NK-92 (cell line): ENCODE measurements around the gene RASA3.
"Not testable (repeated sequence)": the region's sequence is repeated elsewhere in the genome, so short reads cannot be mapped to it uniquely, and the experiment has no call there.

Experiments
- DNase-seq: peaks from one replicate; lab custom pipeline; 2025; ENCODE audit not compliant: unreplicated experiment; lab: John Stamatoyannopoulos, UW

Gene RASA3

DNA sequence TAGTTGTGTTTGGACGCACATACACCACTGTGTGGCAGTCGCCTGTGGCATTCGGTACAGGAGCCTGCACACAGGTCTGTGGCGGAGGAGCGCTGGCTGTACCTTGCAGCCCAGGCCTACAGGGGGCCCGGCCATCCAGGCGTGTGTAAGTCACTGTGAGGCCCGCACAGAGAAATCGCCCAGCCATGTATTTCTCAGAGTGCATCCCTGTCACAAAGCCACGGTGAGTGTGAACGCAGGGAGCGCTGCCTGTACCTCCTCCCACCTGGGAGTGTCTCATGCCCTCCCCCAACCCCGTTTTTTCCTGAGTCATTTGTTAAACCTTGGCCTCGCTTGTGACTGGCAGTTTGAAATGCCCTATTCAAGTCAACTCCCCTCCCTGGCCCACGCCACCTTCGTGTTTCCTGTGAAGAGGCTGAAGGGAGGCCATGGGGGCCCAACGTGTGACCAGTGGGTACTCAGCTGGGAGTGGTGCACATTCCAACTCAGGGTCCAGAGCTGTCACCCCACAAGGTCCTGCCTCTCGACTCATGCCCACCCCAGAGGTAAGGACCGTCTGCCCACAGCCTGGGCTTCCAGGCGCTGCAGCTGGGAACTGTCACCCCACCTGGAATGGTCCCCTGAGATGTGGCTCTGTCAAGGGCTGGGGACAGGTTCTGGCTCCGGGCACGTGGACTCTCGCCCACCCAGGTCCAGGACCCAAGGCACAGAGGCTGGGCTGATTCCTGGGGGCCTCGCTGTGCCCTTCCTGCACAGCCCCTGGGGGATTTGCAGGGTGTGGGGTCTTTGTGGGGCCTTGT, 11.6 kb upstream of the RASA3 start:
- no peak for DNase-seq

DNA sequence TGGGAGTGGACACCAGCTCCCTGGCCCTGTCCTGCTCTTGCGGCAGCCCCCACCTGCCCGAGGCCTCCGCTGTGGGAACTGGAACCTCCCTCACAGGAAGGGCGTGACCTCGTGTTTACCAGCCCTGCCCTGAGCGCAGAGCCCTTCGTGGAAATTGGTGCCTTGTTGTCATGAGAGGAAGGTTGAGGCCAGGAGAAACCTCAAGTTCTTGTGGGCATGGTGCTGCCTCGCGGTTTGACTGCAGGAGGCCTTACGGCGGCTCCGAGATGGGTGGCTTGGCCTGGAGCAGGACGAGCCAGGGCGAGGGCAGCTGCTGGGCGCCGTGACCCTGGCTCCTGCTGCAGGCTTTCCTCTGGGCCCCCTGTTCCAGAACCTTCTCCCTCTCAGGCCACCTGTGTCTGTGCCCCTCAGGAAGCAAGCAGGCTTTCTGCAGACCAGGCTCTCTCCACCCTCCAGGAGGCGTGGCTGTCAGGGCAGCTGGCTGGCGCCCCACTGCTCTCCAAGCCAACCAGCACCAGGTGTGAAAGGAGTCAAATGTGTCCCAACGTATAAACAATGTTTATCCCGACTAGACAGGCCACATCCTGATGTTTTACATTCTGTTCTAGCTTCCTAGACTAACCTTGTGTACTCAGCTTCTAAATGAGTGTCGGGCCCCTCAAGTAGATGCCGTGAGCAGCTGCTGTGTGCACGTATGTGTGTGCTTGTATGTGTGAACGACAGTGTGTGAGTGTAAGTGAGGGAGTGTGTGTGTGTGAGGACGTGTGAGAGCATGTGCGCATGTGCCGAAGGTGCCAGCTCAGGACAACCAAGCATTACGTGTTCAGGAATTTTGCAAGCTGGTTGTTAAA, 10.4 kb upstream of the RASA3 start:
- DNase-seq: no peak

DNA sequence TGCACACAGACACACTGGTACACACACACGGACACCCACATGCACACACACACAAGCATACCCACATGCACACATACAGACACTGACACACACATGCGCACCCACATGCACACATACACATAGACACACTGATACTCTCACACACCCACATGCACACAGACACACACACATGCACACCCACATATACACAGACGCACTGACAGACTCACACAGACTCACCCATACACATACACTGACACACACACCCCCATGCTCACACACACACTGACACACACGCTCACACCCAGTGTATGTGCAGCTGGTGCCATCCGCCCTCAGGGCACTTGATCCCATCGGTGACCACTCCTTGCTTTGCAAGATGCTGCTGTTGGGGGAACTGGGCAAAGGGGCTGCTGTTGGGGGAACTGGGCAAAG, 9.7 kb upstream of the RASA3 start:
- no peak for DNase-seq

DNA sequence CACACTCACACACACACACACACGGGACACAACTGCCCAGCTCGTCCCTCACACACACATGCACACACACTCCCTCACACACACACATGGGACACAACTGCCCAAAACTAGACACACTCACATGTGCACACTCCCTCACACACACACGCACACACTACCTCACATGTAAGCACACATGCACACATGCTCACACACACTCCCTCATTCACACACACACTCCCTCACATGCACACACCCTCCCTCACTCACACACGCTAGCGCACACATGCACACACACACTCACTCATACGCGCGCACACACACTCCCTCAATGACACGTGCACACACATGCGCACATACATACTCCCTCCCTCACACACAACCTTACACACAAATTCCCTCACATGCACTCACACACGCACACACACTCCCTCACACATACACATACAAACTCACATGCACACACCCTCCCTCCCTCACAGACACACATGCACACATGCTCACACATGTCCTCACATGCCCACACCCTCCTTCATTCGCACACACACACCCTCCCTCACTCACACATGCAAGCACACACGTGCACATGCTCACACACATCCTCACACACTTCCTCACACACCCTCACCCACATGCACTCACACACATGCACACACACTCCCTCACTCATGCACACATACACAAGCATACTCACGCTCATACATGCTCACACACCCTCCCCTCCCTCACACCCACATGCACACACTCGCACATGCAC, 9.0 kb upstream of the RASA3 start:
- DNase-seq: no peak

DNA sequence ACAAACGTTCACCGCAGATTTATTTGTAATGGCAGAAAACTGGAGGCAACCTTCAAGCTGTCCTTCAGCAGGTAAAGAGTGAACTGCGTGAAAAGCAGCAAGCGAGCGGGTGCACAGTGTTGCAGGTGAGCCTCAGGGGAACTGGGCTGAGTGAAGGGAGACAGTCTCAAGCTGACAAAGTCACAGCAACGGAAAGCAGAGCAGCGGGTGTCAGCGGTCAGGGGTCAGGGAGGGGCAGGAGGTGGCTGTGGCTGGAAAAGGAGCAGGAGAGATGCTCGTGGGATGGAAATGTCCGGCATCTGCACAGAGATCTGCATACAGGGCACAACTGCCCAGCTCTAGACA, 8.5 kb upstream of the RASA3 start:
- no peak for DNase-seq

- no peak for DNase-seq
Observed at GRCh38 chr13:114140131-114140905, 7.9 kb upstream of the RASA3 start.

DNA sequence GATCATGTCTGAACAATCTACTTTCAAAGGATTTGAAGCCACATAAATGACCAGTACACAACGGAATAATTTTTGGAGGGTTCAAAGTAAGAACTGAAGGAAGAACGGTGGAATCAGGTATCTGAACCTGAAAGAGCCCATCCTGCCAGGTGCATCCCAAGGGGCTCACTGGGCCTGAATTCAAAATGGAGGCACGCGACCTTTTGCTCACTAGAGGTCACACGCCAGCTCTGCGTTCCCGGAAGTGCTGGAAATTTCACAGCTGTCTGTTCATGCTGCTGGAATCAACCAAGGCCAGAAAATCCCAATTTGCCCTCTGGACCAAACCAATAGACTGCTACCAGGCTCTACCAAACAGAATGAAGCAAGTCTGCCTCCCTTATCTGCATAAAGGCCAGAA, 4.2 kb upstream of the RASA3 start:
- no peak for DNase-seq

DNA sequence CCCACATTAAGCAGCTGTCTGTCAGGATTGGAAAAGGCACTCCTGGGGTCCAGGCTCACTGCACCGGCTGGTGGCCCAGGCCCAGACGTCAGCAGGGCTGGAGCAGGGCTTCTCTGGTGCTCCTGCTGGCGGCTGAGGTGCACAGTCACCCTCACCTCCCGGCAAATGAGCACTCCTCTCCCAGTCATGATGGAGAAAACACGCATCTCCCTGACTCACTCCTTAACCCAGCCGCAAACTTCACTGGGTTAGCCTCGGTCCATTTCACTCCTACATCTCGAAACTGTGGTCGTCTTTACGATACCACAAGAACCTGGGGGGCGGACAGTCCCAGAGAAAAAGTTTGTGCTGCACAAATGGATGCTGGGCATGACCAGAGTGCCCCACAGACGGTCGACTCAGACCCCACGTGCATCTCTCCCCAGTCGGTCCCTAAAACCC, 3.3 kb upstream of the RASA3 start:
- no peak for DNase-seq

DNA sequence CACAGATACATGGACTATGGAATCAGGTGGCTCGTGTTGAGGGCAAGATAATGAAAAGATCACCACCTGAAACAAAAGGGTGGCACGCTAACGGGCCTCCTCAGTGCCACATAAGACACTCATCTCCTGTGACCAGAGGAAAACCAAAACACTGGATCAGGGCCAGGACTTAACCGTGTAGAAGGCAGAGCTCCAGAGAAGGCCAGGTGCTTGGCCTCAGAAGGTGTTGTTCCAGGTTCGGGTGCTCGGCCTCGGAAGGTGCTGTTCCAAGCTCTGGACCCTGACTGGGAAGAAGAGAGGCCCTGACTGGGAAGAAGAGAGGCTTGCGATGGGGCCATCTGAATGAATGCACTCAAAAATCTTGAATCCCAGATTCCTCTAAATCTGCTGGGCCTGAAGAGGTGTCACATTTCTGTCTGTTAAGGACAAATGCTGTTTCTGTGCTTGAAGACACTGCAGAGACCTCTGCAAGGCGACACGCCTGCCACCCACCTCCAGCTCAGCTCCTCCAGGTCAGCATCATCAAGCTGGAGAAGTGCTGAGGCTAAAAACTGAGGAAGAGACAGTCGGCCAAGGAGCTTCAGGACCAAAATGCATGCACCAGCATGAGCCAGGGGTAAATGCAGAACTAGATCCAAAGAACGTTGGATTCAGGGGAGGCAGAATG, 2.7 kb upstream of the RASA3 start:
- no peak for DNase-seq

GRCh38 chr13:114134111-114134943, 1.9 kb upstream of the RASA3 start:
- DNase-seq: no peak

- not testable (repeated sequence) for DNase-seq
Observed at GRCh38 chr13:114133552-114133951, 1.1 kb upstream of the RASA3 start.

GRCh38 chr13:114133126-114133525, 703 bp upstream of the RASA3 start:
- DNase-seq: not testable (repeated sequence)

DNA sequence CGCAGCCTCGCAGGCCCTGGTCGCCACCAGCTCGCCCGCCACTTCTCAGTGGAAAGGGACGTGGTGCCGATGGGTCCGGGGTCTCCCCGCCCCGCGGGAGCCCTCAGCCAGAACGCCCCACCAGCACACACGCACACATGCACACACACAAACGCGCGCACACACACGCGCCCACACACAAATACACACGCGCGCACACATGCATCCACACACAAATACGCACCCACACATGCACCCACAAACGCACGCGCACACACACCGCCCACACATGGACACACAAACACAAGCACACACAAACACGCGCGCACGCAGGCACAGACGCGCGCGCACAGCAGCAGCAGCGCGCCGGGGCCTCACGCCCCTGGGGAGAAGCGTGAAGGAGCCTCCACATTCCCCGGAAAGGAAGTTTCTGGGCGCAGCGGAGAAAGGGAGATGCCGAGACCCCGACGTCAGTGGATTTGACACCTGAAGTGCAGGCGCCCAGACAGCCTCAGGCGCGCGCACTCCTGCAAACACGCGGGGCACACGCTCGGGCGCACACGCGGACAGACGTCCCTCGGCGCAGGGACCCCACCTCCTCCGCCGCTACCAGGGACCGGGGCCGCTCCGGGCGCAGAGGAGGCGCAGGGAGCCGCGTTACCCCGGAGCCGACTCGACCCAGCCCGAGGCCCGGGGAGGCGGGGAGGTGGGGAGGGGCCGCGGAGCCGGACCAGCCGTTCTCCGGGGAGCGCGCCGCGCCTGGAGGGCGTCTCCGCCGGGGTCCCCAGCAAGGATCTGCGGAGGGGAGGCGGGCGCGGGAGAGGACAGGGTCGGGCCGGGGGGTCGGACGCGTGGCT, 622 bp downstream of the RASA3 start:
- DNase-seq: no peak

DNA sequence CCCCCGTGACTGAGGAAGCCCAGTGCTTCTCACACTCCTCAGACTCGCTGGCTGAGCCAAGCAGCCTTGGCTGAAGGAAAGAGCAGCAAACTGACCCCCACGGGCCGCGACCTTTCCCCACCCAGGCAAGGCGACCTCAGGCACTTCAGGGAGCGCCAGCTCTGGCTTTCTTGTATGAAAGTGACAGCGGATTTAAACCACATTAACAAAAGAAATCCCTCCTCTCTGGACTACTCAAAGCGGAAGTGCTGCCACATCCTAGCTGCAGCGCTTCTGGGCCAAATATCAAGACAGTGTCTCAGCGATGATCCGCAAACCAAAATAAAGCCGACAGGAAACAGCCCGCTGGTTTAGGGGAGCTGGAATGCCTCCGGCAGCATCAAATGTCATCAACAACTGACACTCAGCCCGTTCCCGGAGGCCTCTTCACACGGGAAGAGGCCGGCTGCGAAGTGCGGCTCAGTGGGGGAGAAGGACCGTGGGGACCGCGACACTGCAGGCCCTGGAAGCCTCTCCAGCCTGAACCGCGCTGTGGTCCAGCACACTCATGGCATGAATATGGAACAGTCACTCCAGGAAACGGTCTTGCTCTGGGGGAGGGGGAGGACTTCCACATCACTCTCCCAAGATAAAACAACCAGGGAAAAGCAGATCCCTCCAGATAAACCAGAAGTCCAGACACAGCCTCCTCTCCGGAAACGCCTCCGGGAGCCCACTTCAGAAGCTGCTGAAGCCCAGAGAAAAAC, 1.4 kb downstream of the RASA3 start:
- no peak for DNase-seq

DNA sequence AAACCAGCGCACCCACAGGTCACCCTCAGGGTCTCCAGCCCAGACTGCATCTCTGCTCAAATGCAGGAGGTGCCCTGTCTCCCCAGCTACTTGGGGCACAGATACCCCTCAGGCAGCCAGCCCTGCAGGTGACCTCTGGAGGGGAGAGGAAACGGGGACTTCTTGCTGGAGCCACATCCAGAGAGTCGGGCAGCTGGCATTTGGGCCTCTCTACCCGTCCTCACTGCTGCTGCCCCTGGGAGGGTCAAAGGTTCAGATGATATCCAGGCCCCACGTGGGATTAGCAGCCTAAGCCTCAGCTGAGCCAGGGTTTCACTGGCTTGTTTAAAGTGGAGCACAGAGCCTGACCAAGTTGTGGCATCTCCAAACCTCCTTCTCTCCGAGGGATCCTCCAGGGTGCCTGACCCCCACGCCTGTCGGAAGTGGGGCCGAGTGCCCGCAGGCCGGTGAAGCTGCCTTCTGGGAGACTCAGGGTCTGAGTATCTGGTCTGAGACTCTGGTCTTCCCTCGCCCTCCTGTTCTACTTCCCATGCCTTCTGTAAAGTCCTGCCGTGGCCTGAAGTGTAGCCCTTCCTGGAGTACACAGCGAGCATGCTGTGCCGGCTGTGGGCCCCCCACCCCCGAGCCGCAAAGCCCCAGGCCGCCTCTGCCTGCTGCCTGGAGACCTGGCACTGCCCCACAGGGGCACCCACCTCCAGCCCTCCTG, 2.1 kb downstream of the RASA3 start:
- DNase-seq: no peak

- no peak for DNase-seq
Observed at GRCh38 chr13:114129649-114130062, 2.8 kb downstream of the RASA3 start.
